ENCODE results near the gene KRTAP5-5.

DNA sequence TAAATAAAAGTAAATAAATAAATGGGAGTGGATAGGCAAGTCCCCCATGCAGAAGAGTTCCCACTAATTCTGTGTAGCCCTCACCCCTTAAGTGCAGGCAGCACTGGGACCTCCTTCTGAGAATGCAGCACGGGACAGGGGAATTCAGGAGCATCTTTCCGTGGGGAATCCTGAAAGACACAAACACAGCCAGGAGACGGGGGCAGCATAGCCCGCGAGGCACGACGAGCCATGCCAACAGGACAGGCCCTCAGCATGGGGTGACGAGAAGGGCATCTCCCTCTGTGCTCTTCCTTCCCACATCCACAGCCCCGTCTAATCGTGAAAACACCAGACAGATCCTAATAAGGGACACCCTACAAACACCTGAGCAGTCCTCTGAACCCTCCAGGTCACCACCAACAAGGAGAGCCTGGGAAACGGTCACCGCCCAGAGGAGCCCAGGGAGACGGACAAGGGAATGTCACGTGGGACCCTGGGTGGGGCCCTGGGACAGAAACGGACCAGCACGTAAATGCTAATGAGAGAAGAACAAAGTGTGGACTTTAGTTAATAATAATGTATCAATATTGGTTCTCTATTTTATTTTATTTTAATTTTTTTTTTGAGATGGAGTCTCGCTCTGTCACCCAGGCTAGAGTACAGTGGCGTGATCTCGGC, 6.8 kb downstream of the KRTAP5-5 start:
- TF ChIP-seq POLR2A (IDR thresholded peaks at IDR 0.05; ENCODE audit: extremely low read depth, insufficient read length), result no peak
- TF ChIP-seq, protein P1, sequence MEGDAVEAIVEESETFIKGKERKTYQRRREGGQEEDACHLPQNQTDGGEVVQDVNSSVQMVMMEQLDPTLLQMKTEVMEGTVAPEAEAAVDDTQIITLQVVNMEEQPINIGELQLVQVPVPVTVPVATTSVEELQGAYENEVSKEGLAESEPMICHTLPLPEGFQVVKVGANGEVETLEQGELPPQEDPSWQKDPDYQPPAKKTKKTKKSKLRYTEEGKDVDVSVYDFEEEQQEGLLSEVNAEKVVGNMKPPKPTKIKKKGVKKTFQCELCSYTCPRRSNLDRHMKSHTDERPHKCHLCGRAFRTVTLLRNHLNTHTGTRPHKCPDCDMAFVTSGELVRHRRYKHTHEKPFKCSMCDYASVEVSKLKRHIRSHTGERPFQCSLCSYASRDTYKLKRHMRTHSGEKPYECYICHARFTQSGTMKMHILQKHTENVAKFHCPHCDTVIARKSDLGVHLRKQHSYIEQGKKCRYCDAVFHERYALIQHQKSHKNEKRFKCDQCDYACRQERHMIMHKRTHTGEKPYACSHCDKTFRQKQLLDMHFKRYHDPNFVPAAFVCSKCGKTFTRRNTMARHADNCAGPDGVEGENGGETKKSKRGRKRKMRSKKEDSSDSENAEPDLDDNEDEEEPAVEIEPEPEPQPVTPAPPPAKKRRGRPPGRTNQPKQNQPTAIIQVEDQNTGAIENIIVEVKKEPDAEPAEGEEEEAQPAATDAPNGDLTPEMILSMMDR (IDR thresholded peaks at IDR 0.05; ENCODE audit: low read depth, low read length), result no peak
- TF ChIP-seq, protein P2, sequence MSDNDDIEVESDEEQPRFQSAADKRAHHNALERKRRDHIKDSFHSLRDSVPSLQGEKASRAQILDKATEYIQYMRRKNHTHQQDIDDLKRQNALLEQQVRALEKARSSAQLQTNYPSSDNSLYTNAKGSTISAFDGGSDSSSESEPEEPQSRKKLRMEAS (IDR thresholded peaks at IDR 0.05; ENCODE audit: low read depth, low read length), result no peak
